HUES64 (cell line): ENCODE data around the gene ZSCAN9.

Experiments
- H3K27ac ChIP-seq: 2 replicates; pipeline ENCODE4 v1.7.0; 2013; ENCODE audit warnings: low read depth, low read length, inconsistent platforms
- H3K27me3 ChIP-seq: 2 replicates; pipeline ENCODE4 v1.6.1; 2013; ENCODE audit warnings: mild to moderate bottlenecking, low read length; ENCODE audit not compliant: insufficient read depth
- H3K36me3 ChIP-seq: 2 replicates; pipeline ENCODE4 v1.6.1; 2013; ENCODE audit warnings: mild to moderate bottlenecking, low read length; ENCODE audit not compliant: insufficient read depth
- H3K4me1 ChIP-seq: 2 replicates; pipeline ENCODE4 v1.6.1; 2013; ENCODE audit warnings: mild to moderate bottlenecking, low read length, moderate library complexity; ENCODE audit not compliant: insufficient read depth
- H3K4me3 ChIP-seq: 2 replicates; pipeline ENCODE4 v1.5.1; 2013; ENCODE audit warnings: mild to moderate bottlenecking, low read length, moderate library complexity
- H3K9ac ChIP-seq: 2 replicates; pipeline ENCODE4 v1.6.1; 2013; ENCODE audit warnings: mild to moderate bottlenecking, low read depth, low read length
- H3K9me3 ChIP-seq: 2 replicates; pipeline ENCODE4 v1.6.1; 2013; ENCODE audit warnings: low read depth, low read length; ENCODE audit not compliant: insufficient read depth
- WGBS: fragments of 150-250, 120-280 bp; methylation state at CpG from one replicate; pipeline ENCODE4 v1.1.7; 2013; ENCODE audit warnings: missing lambda C conversion rate; 5-methylcytosine and 5-hydroxymethylcytosine counted together

Gene ZSCAN9

GRCh38 chr6:28274888-28275287 is 49.8 kb downstream of the ZSCAN9 start:
- peaks cover 62% of the 10 kb centered on the region for H3K36me3 ChIP-seq
- H3K27me3 ChIP-seq, result no peaks in the 10 kb centered on the region
- H3K9ac ChIP-seq, result no peak overlapping the region
- no peaks in the 10 kb centered on the region for H3K9me3 ChIP-seq
- no peak overlapping the region for H3K4me3 ChIP-seq
- H3K4me1 ChIP-seq, result no peaks in the 10 kb centered on the region
- no peak overlapping the region for H3K27ac ChIP-seq

DNA sequence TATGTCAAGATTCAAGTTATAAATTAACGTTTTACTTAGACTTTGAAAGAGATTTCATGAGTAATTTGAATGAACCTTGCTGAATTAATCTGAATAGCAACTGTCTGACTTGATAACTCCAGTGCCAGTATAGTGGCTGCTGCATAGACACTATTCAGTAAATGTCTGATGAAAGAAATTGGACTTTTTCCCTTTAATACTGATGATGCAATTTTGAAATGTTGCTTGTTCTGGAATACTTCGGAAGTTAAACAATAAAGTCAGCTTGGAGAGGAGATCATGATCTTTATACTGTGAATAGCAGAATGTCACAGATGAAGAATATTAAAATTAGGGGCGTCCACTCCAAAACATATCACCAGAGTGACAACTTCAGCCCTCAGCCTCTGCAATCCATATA is 52.7 kb downstream of the ZSCAN9 start:
- Histone ChIP-seq H3K4me3 (no peak overlapping the region), H3K4me1 (peaks cover 12% of the 10 kb centered on the region), H3K27ac (no peak overlapping the region), H3K36me3 (peaks cover 50% of the 10 kb centered on the region), H3K9ac (no peak overlapping the region), H3K27me3 (0 out of 2 replicates have a peak, but pooled peaks cover 3% of the 10 kb centered on the region), H3K9me3 (no peaks in the 10 kb centered on the region)
- WGBS, result 90% methylated on average over 2 of the region's 3 CpGs

GRCh38 chr6:28280595-28281287 is 55.7 kb downstream of the ZSCAN9 start:
- Histone ChIP-seq H3K27ac (no peak overlapping the region), H3K9ac (peak overlapping the region; percentile 82), H3K4me1 (peaks cover 15% of the 10 kb centered on the region), H3K27me3 (0 out of 2 replicates have a peak, but pooled peaks cover 3% of the 10 kb centered on the region), H3K9me3 (no peaks in the 10 kb centered on the region), H3K4me3 (peak overlapping the region; percentile 97), H3K36me3 (peaks cover 40% of the 10 kb centered on the region)
- WGBS, result 83% methylated on average over 1 of the region's 3 CpGs

- Histone ChIP-seq H3K27ac (peak within 1 kb of the TSS; percentile 66), H3K4me1 (peaks cover 15% of the 10 kb centered on the region), H3K9ac (peak within 1 kb of the TSS; percentile 82), H3K36me3 (peaks cover 40% of the 10 kb centered on the region), H3K4me3 (peak within 1 kb of the TSS; percentile 97), H3K27me3 (0 out of 2 replicates have a peak, but pooled peaks cover 3% of the 10 kb centered on the region), H3K9me3 (no peaks in the 10 kb centered on the region)
- WGBS, result under 1% methylated on average over 50 of the region's 50 CpGs
Measured at GRCh38 chr6:28281288-28282064, 56.4 kb downstream of the ZSCAN9 start, which contains the start of gene PGBD1. Gene PGBD1, plus strand, starts transcription at chr6:28281572. Its CDS starts 2,242 bp downstream, at chr6:28283814.

DNA sequence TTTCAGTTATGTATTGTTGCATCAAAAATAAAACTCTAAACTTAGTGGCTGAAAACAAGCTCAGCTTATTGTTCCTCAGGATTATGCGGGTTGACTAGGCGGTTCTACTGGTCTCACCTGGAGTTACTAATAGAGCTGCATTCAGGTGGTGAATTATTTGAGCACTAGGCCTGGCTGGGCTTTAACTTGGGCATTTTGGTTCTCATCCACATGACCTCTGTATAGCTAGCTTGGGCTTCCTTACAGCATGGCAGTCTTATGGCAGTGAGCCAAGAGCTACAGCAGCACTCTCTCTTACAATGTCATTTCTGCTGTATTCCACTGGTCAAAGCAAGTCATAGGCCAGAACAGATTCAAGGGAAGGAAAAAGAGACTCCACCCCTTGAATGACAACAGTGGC is 57.9 kb downstream of the ZSCAN9 start:
- 0 out of 2 replicates have a peak, but pooled peaks cover 3% of the 10 kb centered on the region for H3K27me3 ChIP-seq
- 94% methylated on average over 2 of the region's 2 CpGs for WGBS
- H3K9me3 ChIP-seq, result no peaks in the 10 kb centered on the region
- H3K4me3 ChIP-seq, result peak overlapping the region; percentile 97; the same call in 1 of the 2 replicates
- H3K27ac ChIP-seq, result no peak overlapping the region
- H3K9ac ChIP-seq, result no peak overlapping the region
- peaks cover 41% of the 10 kb centered on the region for H3K36me3 ChIP-seq
- H3K4me1 ChIP-seq, result peaks cover 15% of the 10 kb centered on the region
